DMS153 treated with DMSO at 0.1 percent for 48 hours (cell line): Measurements from ENCODE around the gene OR52A1.
"Not testable (repeated sequence)": the region's sequence is repeated elsewhere in the genome, so short reads cannot be mapped to it uniquely, and the experiment has no call there.

ENCODE experiments used
- DNase-seq: peaks from one replicate; lab custom pipeline; 2025; ENCODE audit not compliant: unreplicated experiment; lab: John Stamatoyannopoulos, UW

Gene OR52A1

DNA sequence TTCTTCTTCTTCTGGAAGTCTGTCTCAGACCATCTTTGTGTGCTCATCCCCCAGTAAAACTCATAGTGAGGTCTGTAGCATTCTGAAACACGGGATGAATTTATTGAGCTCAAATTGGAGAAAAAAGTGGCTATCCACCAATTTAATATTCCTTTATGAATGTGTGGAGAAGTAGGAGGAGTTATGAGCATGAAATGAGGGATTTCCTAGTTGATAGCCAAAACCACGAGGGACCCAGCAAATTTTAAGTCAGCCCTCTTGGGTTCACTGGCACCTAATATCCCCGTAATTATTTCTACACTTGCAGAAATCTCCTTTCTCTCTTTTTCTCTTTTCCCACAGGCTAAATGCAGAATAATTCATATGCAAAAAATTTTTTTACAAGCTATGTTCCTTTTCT is at the start of gene OR52A1:
OR52A1 (minus strand) TSS at position 101 of the 400 bp plus-strand sequence. CDS start 2,388 bp downstream, outside the sequence.
- DNase-seq = no peak

DNA sequence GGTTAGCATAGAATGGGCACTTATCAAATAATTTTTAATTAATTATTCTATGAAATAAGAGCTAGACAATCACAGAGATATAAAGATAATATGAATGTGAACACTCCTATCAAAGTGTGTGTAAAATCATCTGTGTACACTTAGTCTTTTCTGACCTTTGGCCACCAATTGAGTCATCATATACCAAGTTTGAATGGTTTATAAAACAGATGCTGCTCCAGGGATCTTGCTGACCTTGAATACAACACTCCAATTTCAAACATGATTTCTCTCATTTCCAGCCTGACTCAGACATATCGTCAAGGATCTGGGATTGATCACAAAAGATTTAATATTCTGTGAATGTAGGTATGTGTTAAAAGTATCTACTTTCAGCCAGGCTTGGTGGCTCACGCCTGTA is 48.8 kb upstream of the OR52A1 start:
- no peak for DNase-seq

- no peak for DNase-seq
Measured at GRCh38 chr11:5200582-5200981, 46.0 kb upstream of the OR52A1 start, which contains the start of gene OR51V1. Gene OR51V1, minus strand, starts transcription at chr11:5200682. Its CDS starts 0 bp downstream, at chr11:5200682.

GRCh38 chr11:5198285-5198684 is 43.7 kb upstream of the OR52A1 start:
- DNase-seq = no peak

DNA sequence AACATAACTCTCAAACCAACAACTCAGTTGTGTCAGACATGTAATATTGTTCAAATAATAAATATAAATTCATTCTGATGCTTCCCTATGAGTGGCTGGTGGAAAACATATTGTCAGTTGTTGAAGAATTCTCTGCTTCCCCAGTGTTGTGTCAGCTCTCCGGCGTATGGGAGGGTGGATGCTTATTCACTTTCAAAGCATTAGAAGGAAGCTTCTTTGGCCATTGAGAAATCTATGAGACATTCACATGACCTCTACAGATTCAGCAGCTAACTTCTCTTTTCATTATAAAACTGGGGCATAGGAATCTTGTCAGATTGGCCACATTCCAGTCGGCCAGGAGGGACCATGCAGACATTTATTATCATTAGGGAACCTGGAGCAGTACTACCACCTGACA is 43.0 kb upstream of the OR52A1 start:
- DNase-seq = no peak

- no peak for DNase-seq
Measured at GRCh38 chr11:5196731-5197130, 42.2 kb upstream of the OR52A1 start.

GRCh38 chr11:5196067-5196466 is 41.5 kb upstream of the OR52A1 start:
- DNase-seq = no peak

GRCh38 chr11:5192738-5193137 is 38.2 kb upstream of the OR52A1 start:
- DNase-seq = no peak

DNA sequence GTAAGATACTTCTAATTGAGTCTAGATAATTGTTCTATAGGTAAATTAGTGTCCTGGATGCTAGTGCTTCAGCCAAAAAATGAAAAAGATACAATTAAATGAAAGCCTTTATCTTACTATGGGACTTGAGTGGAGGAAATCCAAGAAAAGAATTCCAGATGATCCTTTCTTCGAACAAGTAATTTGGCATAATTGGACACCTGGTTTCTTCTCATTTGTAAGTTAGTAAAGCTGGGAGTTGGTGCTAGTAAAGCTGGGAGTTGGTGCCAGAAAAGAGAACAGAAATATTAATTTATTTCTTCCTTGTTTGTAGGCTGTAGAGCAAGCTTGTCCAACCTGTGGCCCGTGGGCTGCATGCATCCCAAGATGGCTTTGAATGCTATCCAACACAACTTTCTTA is 33.6 kb upstream of the OR52A1 start:
- DNase-seq = no peak

DNA sequence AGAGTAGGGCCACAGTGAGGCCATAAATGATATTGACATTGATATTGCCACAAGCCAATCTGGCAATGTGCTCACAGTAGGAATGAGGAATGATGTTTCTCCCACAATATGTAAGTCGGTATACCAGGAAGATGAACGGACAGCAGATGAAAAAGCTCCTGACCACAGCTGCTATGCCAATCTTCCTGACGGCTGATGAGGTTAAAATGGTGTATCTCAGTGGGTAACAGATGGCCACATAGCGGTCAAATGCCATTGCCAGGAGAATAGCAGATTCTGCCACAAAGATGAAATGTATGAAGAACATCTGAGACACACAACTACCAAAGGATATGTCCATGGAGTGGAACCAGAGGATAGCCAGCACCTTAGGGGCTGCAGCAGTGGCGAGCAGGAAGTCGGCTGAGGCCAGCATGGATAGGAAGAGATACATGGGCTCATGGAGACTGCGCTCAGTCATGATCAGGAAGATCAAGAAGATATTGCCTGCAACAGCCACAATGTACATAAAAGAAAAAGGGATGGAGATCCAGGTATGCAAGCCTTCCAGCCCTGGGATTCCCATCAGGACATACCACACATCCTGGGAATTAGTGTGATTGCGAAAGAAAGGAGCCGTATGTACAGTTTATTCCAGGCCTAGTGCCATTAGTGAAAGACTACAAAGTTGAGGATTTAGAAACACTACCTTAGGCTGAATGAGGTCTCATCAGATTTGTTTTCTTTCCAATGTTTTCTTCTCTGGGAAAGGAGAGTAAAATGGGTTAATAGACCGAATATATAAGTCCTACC is 23.7 kb upstream of the OR52A1 start:
- no peak for DNase-seq

GRCh38 chr11:5174934-5175333 is 20.4 kb upstream of the OR52A1 start:
- no peak for DNase-seq

GRCh38 chr11:5171856-5172255 is 17.3 kb upstream of the OR52A1 start:
- DNase-seq = no peak

DNA sequence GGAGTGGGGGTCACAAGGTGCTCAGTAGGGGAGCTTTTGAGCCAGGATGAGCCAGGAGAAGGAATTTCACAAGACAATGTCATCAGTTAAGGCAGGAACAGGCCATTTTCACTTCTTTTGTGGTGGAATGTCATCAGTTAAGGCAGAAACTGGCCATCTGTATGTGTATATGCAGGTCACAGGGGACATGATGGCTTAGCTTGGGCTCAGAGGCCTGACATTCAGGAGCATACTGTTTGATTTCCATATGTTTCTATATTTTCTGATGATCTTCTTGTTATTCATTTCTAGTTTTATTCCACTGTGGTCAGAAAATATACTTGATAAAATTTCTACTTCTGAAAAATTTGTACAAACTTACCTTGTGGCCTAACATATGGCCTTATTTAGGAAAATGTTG is 11.3 kb upstream of the OR52A1 start:
- not testable (repeated sequence) for DNase-seq

- not testable (repeated sequence) for DNase-seq
Measured at GRCh38 chr11:5164807-5165206, 10.2 kb upstream of the OR52A1 start.

DNA sequence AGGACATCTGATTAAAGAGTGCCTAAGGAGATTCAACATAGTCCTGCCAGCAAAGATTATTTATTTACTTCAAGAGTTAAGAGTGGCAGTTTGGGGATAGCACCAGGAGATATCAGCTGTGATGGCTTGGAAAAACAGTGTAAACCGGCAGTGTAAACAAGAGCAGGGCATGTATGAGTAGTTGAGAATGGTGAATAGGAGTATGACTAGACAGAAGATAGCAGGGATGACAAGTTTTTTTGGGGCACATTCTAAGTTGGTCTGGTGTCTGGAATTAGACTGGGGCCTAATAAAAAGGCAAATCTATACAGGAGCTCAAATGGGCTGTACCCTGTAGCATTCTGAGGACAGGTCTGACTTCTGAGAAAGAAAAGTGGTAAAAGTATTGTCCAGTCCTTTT is 6.5 kb upstream of the OR52A1 start:
- DNase-seq = not testable (repeated sequence)

DNA sequence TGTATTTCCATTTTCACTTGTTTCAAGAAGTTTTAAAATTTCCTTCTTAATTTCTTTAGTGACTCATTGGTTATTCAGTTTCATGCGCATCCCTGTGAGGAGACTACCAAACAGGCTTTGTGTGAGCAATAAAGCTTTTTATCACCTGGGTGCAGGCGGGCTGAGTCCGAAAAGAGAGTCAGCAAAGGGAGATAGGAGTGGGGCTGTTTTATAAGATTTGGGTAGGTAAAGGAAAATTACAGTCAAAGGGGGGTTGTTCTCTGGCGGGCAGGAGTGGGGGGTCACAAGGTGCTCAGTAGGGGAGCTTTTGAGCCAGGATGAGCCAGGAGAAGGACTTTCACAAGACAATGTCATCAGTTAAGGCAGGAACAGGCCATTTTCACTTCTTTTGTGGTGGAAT is 5.7 kb upstream of the OR52A1 start:
- DNase-seq = not testable (repeated sequence)

DNA sequence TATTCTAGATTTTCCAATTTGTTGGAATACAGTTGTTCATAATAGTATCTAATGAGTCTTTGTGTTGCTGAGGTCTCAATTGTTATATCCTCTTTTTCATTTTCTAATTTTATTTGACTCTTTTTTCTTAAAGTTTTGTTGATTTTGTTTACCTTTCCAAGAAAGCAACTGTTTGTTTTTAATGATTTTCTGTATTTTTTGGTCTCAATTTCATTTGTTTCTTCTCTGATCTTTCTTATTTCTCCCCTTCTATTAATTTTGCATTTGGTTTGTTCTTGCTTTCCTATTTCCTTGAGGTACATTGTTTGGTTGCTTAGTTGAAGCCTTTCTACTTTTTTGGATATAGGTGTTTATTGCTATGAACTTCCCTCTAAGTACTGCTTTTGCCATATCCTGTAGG is 5.2 kb upstream of the OR52A1 start:
- no peak for DNase-seq

GRCh38 chr11:5153574-5154431 is 754 bp downstream of the OR52A1 start:
- DNase-seq = no peak

DNA sequence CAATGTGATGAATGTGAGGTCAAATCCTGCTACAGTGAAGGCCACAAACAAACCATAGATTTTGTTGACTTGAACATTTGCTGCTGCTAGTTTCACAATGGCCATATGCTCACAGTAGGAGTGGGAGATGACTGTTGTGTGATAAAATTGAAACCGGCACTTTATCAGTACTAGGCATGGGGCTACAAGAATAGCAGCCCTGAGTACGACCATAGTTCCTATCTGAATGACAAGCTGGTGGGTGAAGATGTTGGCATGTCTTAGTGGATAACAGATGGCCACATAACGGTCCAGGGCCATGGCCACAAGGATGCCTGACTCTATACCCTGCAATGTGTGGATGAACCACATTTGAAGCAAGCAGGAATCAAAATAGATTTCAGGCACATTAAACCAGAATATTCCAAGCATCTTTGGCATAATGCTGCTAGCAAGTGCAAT is 2.8 kb downstream of the OR52A1 start:
- DNase-seq = no peak

- not testable (repeated sequence) for DNase-seq
Measured at GRCh38 chr11:5144206-5144605, 10.4 kb downstream of the OR52A1 start.

DNA sequence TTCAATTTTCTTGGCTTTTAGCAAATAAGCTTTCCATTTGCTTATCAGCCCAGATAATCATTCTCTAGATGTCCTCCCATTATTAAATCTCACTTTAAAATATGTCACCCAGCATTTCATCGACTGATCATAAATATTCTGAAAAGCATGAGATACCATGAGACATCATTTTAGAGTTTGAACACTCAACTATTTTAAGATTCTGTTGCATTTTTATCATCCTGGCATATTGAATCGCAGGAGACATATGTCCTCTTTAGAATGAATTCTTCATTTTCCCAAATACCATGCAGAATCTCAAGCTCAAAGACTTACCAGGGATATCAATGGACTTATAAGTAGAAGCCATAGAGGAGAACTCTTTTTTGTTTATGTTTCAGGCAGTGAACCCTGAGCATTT is 16.6 kb downstream of the OR52A1 start, which contains the start of gene OR52A5:
OR52A5 (minus strand) TSS at position 361 of the 400 bp plus-strand sequence. CDS start 5,714 bp downstream, outside the sequence.
- no peak for DNase-seq

GRCh38 chr11:5137014-5137413 is 17.5 kb downstream of the OR52A1 start:
- DNase-seq = no peak
